GM21529 (cell line): ENCODE data around the gene SPATS1.

Experiments used
- ATAC-seq: cut with Tn5 transposase; IDR thresholded peaks from one replicate; pipeline ENCODE4 v1.9.1; 2021; ENCODE audit not compliant: unreplicated experiment

Gene SPATS1, protein sequence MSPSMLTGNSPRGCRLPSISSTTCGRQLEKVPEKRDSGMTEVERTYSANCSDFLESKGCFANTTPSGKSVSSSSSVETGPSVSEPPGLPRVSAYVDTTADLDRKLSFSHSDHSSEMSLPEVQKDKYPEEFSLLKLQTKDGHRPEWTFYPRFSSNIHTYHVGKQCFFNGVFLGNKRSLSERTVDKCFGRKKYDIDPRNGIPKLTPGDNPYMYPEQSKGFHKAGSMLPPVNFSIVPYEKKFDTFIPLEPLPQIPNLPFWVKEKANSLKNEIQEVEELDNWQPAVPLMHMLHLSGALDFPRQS

DNA sequence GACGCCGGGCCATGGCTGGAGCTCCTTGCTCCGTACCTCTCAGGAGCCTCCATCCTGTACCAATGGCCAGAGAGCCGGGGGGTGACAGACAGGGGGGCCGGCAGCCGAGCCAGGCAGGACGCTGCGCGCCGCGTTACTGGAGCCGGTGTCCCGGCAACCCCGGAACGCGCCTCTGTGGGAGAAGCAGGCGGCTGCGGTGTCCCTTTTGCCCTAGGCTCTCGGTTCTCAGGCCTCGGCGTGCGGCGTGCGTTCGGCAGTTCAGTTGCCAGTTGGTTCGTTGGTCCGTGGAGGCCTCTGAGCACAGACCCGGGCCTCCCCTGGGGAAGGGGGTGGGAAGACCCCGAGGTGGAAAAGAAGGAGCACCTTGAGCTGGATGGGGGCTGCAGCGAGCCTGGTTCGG lies at the start of gene SPATS1:
Gene SPATS1 (plus strand): TSS at position 162 of the 400 bp plus-strand sequence. CDS start 446 bp downstream, outside the sequence.
- ATAC-seq, result no peak

DNA sequence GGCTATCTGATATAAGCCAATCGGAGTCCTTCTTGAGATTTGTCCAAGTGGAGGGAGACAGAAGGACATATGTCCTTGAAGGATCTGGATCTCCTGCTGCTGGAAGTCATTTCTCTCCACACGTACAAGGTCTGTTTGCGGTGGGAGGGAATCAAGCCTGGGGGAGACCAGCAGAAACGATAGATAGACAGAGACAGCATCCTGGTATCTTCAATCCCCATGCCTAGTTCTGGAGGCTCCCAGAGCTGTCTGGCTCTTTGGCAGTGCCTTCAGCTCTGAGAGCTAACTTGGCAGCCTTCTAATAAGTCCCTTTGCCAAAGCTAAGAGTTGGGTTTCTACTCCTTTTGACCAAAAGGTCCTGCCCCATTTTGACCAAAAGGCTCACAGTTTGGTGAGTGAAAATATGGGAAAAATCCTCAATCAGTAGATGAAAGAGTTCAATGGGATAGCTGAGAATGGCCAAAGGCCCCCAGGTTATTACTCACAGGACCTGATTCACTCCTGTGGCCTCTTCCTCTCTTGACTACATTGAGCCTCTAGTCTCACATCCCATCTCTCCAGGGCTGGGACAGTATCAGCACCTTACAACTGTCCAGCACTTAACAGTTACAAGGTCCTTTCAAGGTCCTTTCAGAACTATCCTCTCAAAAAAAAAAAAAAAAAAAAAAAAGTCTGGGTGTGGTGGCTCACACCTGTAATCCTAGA lies 49.6 kb upstream of the SPATS1 start:
- ATAC-seq, result no peak

DNA sequence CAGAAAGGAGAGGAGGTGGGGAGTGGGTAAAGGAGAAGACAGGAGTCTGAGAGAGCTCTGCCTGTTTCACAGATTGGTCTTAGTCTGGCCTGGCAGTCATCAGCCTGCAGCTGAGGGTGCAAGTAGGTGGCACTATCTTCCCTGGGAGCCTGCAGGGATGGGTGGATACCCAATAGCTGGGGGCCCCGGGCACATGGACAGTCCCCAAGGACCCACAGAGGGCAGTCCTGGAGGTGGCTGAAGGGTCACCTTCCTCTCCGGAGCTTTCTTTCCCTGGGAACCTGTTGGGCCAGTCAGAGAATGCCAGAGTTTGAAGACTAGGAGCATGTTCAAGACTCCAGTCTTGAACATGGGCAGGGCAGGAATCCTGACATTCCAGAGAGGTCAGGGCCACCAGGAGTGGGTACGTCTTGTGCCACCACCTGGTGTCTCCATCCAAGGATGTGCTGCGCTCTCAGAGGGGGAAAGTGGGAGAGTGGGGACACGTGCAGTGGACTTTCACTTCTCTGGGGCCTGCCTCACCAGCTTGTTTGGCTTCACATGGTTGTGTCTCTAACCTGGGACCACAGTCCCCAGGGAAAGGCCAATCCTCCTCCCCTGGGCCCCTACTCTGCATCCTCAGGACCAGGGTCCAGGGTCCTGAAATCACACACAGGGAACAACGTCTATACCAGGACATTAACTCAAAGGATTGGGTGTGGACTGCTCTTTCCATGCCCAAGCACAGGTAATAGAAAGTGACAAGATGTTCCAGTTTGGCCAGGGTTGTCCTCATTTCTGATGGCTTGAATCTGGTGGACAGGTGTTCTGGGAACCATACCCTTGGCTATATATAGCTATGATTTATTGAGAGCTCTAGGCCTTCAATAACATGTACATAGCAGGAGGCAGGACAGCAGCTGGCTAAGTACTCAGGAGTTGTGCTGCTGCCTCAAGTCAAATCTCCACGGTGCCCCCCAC lies 47.3 kb upstream of the SPATS1 start:
- ATAC-seq, result no peak

DNA sequence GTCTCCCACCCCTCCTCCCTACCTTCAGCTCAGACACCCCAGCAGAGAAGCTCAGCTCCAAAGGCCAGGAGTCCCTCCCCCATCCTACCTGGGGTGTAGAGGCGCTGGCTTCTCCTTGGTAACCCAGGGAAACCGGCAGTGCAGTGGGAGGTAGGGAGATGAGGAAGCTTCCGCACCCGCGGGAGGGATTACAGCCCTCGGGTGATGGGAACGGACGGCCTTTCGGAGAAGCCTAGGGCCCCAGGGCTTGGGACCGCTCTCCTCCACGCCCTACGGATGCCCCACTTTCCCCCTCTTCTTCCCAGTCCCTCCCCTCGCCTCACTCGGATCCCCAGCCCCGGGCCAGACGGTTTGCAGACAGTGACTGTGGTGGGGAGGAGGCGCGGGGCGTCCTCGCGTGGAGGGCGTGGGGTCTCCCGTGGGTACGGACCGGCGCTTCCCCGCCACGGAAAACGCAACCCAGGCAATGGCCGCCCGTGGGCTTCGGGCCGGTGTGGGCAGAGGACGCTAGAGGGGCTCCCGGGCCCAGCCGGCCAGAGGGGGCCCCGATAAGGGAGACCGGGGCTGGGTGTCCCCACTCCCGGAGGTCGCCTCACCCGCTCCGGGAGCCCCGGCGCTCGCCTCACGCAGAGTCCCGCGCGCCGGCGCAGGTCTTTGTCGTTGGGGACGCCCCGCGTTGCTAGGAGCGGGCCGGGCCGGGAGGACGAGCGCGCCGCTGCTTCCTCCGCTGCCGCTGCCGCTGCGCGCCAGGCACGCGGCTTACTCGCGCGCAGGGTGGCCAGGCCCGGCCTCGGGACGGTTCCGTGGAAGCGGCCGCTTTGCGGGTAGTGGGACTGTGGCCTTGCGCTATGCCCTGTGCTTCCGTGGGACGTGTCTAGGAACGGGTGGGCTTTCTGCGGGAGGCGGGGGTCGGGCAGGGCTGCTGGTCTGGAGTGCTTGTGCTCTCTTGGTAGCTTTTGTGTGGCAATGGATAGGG lies 45.1 kb upstream of the SPATS1 start:
- ATAC-seq, result no peak

DNA sequence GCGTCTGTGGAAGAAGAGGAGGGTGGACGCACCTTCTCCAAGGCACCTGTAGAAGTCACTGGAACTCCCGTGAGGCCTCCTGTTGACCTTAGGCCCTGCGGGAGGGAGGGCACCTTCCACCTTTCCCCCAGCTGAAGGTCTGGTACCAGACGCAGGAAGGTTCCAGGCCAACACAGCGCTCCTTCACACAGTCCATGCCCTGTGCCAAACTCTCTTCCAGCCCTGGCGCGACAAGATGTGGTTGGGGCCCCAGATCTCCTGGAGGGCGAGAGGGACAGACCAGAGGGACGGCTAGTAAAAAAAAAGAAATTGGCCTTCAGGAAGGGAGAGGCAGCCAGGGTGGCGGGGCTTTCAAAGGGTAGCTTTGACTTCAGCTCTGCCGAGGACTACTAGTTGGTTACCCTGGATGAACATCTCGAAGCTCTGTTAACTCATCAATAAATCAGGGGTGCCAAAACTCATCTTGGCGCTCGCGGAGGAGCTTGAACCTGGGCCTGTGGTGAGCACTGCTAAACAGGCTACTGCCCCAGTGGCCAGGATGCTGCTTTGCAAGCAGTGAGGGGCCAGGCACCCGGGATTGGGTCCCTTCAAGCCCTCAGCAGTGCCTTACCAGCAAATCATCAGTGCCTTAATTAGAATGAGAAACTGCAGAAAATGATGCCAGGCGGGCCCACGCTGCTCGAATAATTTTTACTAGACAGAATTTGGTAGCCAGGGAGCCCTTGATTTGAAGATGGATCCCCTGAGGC lies 44.2 kb upstream of the SPATS1 start:
- no peak for ATAC-seq

DNA sequence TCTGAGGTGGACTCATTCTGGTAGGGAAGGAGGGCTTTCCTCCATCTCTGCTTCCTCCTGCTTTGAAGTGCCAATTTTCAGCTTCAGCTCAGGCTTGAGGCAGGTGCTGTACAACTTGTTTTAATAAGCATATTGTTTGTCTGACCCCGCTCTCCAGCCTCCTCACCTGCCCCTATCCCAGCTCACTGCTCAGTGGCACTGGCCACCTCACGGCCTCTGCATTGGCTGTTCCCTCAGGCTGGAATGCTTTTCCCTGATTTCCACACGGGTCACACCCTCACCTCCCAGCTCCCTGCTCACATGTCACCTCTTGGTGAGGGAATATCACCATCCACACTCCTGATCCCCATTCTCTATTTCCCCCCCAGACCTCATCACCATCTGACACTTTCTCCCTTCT lies 43.6 kb upstream of the SPATS1 start:
- no peak for ATAC-seq

DNA sequence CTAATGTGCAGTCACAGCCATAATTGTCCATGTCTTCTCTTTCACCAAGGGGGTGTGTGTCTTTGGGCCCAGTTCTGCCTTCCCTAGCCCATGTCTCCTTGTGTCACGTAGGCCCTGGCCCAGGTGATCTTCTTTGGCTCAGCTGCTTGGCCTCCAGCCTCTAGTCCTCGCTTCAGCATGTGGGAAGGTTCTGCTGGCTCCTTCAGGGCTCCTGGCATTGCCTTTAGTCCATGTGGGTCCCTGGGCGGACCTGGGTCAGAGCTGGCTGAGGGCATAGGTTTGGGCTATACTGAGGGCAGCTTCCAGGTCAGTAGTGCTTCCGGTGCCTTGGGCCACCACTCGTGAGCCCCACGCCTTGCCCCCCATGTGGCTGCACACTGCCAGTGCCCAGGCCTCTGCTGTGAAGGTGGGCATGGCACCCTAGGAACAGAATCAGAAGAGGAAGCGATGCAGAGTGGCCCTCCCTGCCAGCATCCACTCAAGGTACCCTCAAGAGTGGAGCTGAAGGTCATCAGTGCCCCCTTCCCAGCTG lies 42.1 kb upstream of the SPATS1 start:
- ATAC-seq, result no peak

DNA sequence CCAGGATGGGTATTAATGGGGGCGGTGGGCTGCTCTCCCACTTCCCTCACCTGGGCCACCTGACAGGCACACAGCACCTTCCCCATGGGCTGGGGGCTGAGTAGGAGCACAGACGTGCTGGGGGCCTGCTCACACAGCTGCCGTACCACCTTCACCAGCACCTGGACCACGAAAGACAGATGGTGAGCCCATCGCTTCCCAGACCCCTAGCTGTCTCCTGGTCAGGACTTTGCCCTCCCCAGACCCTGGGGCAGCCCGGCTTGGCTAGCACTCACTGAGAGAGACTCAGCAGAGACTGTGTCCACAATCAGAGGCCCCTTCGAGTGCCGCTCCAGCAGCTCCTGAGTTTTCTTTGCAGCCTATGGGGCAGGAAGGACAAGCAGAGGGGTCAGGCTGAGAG lies 41.3 kb upstream of the SPATS1 start:
- no peak for ATAC-seq

DNA sequence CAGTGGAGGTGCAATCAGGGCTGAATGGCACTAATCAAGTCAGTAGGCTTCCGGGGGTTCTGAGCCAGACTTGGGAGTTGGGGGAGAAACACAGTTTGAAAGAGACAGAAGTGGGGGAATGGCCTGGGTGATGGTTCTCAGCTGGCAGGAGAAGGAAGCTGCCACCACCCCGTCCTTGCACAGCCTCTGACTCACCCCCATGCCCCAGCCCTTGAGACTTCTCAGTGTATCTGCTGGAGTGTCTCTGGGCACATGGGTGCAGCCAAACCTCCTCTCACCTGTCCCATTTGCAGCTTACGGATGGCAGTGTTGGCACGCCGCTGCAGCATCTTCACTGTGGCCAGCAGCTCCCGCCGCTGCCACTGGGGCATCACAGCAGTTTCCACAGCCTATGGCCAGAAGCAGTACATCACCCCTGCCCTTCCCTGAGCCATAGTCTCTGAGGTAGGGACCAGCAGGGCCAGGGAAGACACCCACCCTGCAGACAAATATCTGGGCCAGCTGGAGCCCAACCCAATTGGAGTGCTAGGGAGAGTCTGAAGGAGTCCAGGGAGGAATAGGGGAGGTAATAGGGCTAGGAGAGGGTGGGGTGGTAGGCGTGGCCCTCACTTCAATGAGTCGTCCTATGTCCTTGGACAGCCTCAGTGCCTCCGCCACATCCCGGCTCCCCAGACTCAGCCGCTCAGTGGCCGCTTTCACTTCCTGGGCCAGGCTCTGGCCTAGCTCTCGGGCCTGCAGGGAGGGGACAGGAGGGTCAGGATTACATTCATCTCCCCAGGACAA lies 40.5 kb upstream of the SPATS1 start:
- ATAC-seq, result no peak

DNA sequence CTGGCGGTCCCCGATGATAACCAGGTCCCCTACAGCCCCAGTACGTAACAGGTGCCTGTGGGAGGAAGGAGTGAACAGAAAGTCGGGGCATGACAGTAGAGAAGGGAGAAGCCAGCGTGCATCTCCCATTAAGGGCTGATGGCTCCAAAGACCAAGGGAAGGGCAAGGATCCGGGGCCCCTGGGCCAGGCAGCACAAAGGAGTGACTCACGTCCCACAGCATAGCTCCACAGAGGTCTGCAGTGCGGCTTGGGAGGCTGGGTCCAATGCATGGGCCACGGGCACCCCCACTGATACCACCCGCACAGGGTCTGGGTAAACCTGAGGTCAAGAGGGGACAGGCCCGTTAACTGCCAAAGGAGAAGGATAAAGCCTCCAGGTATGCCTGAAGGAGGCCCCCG lies 39.6 kb upstream of the SPATS1 start:
- ATAC-seq, result no peak

DNA sequence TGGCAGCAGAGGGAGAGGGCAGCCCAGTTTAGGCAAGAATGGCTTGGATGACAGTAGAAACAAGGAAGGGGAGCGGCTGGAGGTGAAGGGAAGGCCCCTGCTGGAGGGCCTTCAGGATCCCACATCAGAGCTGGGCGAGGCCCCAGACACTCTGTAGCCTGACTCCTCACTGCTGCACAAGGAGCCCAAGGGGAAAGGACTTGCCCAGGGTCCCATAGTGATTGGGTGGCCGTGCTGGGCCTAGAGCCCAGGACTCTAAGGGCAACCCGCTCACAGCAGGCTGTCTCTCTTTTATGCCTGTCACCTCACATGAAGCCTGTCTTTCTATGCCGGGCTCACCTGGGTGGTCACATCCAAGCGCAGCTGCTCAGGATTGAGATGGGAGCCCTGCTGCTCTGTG lies 38.6 kb upstream of the SPATS1 start:
- no peak for ATAC-seq

DNA sequence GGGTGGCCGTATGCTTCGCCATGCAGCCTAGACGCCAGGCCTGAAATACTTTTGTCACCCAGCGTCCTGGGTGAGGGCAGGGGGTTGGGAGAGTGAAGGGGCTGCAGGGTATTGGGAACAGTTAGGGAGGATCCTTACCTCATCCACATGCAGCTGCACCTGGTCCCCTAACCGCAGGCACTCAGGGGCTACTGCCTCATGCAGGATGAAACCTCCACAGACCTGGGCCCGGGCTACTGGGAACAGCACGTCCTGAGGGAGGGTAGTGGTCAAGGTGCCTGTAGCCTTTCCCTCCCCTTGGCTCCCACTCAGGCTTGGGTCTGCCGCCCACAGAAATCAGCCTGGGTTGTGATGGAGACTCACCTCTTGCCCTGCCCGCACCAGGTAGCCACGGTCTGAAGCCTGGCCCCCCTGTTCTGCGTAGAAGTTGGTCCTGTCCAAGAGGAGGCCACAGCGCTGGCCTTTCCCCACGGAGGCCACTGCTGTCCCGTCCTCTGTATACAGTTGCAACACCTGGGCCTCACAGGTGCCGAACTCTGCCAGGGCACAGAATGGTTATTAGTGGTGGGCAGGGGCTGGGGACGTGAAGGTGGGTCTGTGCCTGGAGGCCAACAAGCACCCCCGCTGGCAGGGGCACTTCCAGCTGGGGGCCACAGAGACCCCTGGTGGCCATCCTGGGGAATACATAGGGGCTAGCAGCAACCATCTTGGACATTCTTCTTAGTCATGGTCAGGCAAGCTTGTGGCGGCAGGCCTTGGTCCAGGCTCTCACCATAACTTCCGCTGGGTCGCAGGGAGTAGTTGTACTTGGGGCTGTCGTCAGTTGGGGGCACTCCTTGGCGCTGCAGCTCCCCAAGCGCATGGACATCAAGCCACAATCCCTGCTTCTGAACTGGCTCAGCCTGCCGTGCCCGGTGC lies 37.9 kb upstream of the SPATS1 start:
- ATAC-seq, result no peak

DNA sequence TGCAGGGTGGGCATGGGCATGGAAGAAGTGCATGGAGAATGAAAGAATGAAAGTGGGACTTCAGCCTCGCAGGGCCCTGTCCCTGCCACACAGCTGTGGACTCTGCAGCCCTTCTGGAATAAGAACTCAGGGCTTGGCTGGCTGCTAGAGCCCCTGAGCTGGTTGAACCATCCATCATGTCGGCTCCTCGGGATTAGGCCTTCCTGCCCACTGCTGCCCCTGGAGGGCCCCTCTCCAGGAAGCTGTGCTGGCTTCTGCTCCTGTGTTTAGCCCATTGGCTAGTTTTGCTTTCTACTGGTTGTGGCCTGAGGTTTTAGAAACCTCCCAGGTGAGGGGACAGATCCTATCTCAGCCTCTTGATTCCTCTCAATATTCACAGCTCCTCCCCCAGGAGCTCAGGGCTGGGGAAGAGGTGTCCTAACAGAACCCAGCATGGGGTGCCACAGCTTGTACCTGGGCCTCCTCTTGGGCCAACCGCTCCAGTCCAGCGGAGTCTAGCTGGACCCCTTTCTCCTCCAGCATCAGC lies 37.2 kb upstream of the SPATS1 start:
- ATAC-seq, result no peak

DNA sequence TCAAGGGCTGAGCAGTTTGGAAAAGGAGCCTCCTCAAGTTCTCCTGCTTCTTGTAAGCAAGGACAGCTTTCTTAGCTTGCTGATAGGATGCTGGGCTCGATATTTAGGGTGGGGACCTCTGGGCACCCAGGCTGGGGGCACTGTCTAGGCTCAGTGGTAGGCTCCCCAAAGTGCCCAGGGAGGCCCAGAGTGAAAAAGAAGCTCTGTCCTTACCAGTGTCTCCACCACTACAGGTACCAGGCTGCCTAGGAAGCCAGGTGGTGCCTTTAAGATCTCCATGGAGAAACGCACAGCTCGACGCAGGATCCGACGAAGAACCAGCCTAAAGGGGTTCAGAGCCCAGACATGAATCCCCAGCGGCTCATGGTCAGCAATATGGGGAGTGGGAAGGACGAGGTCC lies 35.7 kb upstream of the SPATS1 start:
- ATAC-seq, result no peak

DNA sequence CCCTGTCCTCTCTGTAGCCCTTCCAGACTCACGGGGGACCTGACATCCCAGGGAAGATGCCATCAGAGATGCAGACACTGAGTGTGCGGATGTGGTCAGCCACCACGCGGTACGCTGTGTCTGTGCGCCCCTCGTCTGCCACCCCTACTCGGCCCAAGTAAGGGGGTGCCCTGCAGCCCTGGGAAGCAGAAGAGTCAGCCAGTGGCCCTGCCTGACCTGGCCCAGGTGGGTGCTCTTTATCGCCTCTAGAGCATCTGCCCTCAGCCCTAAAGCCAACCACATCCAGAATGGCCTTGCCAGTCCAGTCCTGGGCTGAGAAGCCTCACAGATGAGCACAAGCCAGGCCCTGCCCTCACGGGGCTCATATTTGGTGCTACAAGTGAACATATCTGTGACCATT lies 35.2 kb upstream of the SPATS1 start:
- no peak for ATAC-seq

DNA sequence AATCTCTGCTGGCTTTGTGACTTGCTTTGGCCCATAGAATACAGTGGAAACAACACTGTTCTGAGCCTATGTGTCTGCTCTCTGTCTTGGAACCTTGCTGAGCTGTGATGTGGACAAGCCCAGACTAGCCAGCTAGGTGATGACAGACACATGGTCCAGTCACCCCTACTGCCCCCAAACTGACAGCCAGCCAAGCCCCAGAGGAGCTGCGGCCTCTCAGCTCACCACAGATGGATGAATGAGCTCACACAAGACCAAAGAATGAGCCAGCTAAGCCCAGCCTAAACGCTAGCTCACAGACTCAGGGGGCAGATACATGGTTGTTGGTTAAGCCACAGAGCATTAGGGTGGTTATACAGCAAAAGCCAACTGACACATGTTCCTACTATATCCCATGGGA lies 33.4 kb upstream of the SPATS1 start:
- ATAC-seq, result no peak

DNA sequence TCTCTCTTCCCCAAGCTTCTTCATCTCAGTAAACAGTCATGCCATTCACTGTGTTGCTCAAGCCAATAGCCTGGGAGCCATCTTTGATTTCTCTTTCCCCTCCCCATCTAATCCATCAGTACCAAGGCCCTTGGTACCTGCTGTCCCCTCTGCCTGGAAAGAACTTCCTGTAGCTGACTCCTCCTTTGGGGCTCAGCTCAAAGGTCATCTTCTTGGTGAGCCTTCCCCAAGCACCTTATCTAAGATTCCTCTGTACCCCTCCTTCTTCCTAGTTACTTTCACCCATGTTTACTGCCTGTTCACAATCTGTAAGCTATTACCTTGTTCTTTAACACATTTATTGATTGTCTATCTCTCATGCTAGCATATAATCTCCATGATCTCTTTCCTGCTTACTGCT lies 32.8 kb upstream of the SPATS1 start:
- ATAC-seq, result no peak
